RPMI8226 (cell line): ENCODE measurements around the gene TMEM185A.
"Not testable (repeated sequence)": the region's sequence is repeated elsewhere in the genome, so short reads cannot be mapped to it uniquely, and the experiment has no call there.

Experiments
- DNase-seq: peaks from one replicate; pipeline ENCODE4 v3.0.0-alpha.2; 2015

TMEM185A gene

DNA sequence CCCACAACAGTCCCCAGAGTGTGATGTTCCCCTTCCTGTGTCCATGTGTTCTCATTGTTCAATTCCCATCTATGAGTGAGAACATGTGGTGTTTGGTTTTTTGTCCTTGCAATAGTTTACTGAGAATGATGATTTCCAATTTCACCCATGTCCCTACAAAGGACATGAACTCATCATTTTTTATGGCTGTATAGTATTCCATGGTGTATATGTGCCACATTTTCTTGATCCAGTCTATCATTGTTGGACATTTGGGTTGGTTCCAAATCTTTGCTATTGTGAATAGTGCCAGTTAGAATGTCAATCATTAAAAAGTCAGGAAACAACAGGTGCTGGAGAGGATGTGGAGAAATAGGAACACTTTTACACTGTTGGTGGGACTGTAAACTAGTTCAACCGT is 11.9 kb downstream of the TMEM185A start:
- not testable (repeated sequence) for DNase-seq

DNA sequence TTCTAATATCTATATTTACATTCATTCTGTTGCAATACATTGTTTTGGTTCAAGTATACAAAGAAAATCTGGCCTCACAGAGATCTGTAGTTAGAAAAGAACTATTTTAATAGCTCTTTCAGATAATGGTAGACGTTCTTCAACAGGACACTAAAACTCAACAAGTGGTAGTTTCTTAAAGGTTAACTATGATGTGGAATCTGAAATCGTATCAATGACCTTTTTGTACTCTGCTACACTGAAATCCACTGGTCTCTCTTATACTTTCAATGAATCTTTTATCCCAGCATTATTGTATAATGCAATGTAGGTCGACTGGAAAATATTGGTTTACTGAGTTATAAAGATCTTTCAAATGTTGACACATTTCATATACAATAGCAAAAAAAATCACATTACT is 12.7 kb downstream of the TMEM185A start:
- DNase-seq = no peak

DNA sequence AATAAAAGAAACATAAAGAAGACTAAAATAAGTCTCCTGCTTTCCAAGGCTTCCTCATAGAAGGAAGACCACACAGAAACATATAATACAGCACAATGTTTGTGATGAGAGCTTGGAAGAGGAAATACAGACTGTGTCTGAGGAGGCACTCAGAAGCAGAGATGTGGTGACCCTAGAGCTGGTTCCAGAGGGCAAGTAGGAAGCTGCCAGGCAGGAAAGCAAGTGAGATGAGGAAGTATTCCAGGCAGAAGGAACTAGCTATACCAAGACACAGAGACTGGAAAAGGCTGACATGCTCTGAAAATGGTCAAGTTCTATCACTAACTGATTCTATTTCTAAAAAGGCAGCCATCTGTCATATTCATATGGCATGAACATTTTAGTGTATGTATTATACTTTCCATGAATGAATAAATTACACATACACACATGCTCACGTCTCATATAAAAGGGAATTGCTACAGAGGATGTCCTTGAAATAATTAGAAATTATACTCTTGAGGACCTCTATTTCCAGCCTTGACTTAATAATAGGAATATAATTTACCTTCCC is 19.9 kb downstream of the TMEM185A start:
- DNase-seq = no peak

DNA sequence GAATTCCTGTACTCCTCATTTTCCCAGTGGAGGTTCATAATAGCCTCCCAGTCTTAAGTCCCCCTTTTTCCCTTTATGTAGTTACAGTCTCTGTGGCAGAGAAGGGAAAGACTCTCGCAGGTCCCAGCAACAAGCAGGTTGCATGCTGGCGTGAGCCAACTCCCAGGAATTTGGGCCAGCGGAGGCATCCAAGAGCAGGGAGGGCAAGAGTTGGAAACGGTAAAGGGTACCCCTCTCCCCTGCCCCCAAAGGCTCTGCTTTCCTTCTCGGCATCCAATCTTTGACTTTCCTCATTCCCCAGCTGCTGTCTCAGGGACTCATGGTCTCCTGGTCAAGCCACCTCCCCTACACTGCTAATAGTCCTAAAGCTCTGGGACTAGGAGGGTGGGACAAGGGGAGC is 21.1 kb downstream of the TMEM185A start:
- DNase-seq = no peak

DNA sequence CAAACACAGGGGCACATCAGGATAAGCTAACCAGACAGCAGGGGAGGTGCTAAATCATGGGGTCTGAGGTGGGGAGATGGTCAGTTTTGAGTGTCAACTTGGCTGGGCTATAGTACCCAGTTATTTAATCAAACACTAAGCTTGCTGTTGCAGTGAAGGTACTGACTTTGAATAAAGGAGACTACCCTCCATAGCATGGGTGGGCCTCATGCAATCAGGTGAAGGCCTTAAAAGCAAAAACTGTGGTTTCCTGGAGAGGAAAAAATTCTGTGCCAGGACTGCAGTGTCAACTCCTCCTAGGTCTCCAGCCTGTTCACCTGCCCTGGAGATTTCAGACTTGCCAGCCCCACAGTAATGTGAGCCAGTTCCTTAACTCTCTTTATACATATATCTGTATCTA is 23.9 kb downstream of the TMEM185A start:
- DNase-seq = no peak

DNA sequence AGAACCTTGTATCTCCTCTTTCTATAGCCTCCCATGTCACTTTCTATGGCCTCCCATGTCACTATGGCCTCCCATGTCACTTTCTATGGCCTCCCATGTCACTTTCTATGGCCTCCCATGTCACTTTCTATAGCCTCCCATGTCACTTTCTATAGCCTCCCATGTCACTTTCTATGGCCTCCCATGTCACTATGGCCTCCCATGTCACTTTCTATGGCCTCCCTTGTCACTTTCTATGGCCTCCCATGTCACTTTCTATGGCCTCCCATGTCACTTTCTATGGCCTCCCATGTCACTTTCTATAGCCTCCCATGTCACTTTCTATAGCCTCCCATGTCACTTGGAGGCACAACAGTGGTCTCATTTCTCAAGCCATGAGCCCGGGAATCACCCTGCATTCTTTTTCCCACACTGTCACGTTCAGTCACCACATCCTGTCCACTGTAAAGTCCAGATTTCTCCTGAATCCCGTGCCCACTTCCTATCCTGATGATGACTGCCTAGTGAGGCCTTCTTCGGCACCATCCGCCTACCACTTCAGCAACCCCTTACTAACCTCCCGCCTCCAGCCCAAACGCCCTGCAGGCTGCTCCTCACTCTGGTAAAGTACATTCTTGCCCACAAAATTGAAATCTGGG is 26.2 kb downstream of the TMEM185A start:
- not testable (repeated sequence) for DNase-seq

DNA sequence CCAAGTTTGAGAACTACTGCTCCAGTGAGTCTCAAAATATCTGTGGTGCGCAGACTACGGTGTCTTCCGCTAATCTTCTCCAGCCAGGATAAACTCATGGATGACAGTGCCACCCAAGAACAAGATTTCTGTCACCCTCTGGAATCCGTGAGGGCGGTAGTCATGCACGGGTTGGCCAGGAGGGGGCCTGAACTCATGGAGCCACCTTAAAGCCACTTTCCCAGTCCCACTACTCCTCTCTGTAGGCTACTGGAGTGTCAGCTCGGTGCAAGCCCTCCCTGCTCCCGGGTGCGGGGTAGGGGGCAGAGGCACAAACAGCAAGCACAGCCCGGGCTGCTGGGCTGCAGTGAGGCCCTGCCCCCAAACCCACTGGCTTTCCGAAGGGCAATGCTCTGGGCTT is 33.0 kb downstream of the TMEM185A start:
- not testable (repeated sequence) for DNase-seq

DNA sequence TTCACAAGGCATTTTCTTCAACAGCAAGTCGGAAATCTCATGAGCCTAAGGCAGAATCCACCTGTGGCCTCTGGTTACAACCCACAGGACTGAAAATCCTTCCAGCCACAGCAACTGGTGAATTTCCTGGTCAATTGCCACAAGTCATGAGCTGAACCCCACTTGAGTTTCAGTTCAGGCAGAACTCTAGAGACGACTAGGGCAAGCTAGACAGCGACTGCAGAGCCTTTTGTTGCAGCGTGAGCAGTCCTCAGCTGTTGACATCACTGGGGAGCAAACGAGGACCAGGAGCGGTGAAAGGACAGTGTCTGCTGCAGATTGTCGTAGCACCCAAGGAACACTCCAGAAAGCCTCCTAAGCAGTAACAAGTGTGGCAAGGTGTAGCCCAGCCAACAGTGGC is 35.6 kb downstream of the TMEM185A start:
- not testable (repeated sequence) for DNase-seq

DNA sequence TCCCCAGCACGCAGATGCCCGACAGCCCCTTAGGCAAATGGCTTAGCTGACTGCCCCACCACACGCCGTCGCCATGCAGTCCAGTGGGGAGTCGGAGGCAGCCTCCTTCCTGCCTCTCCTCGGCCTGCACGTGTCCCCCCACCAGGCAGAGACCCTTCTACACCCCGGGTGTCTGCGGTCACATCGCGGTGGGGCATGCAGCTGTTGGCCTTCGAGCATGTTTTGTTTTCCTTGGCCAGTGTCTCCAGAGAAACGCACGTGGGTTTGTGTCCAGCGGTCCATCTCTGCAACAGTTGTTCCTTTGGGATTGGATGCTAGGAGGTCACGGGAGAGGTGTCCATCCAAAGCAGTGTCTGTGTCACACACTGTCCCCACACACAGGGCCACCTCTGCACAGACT is 36.4 kb downstream of the TMEM185A start, which contains the start of gene HSFX2:
HSFX2 (minus strand) TSS at position 101 of the 400 bp plus-strand sequence. CDS start 614 bp downstream, outside the sequence.
- not testable (repeated sequence) for DNase-seq

DNA sequence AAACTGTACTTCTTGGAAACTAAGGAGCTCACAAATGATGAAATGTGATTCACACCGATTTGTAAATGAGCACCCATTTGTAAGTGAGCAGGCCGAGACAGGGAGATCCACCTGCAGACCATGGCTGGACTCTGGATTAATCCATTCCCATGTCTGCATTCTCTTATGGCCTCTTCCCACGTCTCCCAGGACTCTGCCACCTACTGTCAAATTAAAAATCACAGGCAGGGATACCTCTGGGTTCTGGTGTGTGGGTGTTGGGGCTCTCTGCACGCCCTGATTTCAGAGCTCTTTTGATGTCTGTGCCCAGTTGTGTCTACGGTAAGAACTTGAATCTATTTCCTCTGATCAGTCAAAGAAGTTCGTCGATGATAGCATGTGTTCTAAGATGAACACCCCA is 40.6 kb downstream of the TMEM185A start:
- DNase-seq = not testable (repeated sequence)

DNA sequence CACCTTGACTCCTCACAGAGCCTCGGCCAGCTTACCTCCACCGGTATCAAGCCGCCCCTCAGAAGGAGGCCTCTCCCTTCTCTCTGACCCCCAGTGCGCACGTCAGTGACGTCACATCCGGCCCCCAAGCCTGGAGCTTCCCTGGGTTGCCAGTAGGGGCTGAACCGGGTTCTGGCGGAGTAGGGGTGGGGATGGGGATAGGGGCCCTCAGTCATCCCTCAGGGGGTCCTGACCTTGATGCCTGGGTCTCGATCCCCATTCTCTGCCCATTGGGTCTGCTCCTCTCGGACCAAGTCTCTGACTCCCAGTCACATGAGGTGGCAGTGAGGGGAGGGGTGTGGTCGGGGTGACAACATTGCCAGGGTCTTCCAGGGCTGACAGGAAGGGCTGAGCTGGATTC is 44.2 kb downstream of the TMEM185A start, which contains the start of gene MAGEA9B:
MAGEA9B (minus strand) TSS at position 101 of the 400 bp plus-strand sequence. CDS start 4,280 bp downstream, outside the sequence.
- DNase-seq = not testable (repeated sequence)

DNA sequence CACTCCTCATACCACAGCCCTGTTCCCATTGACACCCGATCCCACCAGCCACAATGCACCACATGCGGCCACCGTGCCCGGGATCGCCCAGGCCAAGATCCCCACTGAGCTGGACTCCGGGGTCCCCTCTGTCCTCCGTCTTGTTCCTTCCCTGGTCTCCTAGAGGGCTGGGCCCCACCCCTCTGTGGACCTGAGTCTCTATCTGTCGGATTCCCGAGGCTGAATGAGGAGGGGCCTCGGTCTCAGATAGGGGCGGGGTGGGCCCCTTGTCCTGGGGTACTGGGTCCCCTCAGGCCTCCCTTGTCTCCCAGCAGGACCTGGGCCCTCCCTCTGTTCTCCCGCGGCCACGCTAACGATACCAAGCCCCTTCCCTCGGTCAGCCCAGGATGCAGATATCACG is 46.0 kb downstream of the TMEM185A start:
- not testable (repeated sequence) for DNase-seq

DNA sequence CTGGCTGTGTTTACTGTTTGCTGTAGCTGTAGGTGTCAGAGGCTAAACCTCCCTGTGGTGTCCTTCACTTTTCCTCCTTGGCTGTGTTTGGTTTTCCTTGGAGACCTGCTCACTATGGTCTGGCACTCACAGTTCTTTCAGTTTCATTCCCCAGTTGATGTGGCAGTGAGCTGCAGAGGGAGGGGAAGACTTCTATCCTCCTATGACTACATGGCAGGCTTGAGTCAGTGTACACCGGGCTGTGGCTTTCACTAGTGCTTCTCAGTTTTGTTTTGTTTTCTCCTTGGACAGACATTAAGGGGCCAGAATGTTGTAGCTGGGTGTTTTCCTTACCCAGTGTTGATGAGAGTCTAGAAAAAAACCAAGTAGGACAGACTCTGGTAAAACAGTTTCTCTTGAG is 58.1 kb downstream of the TMEM185A start:
- DNase-seq = not testable (repeated sequence)

DNA sequence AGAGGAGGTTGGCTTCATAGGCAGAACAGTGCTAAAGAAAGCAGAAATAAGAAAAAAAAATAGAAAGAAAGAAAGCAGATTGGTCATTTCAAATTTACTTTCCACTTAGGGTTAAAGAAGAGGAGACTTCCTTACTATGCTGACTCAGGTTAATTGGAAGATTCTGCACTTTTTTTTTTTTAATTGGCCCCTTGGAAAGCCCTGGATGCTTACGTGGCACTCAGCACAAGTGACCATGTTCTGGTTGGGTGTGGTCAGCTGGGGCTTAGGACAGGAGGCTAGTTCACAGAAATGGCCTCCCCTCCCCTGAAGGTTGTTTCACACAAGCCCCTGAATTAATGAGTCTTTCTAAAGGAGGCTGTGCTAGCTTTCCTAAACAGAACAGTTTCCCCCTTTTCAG is 58.8 kb downstream of the TMEM185A start:
- DNase-seq = peak; percentile 2

DNA sequence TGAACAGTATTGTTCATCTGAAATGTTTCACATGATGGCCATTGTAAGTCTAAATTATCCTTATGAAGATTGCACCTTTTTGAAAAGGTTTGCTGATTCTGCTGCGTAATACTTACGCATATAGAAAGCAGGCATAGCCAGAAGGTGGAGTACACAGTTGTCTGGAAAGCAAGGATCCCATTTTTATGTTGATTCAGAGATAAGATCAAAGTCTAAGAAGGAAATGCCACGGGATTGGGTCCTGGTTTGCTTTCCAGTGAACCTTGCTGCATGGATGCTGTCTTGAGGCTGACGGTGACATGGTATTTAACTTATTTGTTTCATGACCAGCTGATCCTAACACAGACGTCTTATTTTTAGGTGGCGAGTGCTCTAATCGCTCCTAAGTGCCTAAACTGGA is 59.8 kb downstream of the TMEM185A start:
- DNase-seq = no peak

DNA sequence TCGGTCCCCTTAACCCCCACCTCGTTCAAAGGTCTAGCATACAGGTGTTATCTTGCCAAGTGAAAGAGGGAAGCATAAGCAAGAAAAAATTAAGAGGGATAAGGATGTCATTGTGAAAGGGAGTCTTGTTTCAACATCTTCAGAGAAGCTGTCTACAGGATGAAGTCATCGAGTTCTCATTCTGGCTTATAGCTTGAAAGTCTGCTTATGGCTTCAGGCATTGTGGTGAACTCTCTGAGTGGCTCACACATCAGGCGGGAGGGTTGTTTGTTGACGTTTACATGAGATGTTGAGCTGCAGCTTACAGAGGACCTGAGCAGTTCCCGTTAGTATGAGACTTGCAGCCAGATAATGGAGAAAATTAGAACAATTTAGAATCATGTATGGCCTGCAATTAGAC is 60.9 kb downstream of the TMEM185A start:
- no peak for DNase-seq

DNA sequence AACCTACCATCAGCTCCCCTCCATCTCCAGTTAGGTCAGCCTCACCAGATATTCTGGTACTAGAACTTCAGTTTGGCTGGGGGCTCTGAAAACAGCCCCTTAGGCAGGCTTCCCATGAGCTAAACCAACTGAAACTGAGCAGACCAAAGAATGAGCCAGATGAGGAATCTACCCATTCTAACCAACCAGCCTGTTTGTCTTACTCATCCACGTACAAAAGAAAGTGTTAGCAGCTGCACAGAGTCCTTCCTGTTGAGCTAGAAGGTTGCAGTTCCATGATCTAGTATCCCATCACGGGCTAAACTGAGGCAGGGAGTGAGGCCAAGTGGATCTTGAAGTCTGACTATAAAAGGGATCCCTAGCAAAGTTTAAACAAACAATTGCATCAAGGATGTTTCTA is 61.8 kb downstream of the TMEM185A start:
- no peak for DNase-seq

DNA sequence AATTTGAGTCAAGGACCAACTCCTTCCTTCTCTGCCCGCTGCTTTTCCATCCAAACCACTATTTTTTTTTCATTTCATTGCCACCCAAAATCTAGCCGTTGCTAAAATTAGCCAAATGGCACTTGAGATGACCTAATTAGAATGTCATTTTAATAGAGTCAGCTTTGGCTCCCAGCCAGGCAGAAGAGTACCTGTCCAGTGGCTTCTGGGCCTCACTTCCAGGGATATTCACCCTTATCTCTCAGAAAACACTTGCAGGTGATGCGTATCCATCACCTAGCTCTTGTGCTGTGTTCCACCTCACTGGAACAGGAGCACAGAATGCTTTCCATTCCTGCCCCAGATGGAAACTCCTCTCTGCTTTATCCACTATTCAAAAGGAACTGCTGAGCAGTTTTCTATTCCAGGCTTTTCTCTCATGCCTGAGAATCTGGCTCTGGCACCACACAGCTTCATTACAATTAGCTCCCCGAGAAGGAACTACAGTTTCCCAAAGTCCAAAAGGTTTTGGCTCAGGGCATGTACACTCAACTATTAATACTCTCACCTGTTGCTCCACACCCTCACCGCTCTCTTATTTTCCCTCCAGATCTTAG is 62.8 kb downstream of the TMEM185A start:
- DNase-seq = no peak

DNA sequence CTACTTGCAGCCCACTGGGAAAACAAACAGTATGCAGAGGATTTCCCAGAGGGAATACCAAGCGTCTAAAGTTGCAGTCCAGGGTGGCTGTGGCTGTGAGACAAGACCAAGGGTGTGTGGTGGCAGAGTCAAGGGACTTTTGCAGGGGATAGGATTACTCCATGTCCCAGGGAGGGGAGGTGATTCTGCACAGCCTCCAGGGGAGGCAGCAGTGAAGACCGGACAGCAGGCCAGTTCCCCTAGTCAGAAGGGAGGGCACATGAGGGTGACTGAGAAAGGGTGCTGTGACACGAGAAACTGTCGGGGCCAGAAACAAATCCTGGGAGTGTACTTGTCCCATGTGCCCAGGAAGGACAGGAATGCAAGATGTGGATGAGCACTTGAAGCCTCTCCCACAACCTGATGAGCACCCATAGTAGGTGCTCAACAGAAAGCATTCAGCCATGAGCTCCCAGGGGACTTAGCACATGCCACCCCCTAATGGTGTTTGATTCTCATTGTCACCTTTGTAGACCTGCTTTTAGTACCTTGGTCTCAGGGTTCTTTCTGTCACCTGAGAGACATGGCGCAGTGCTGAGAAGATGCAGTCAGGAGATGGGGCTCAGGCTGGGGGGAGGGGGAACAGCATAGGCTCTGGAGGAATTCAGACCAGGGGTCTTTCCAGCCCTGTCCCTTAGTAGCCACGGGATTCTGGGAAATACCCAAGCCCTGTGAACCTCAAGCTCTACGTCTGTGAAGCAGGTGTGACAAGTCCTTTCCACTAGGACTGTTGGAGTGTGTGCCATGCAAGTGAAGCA is 63.8 kb downstream of the TMEM185A start:
- no peak for DNase-seq

DNA sequence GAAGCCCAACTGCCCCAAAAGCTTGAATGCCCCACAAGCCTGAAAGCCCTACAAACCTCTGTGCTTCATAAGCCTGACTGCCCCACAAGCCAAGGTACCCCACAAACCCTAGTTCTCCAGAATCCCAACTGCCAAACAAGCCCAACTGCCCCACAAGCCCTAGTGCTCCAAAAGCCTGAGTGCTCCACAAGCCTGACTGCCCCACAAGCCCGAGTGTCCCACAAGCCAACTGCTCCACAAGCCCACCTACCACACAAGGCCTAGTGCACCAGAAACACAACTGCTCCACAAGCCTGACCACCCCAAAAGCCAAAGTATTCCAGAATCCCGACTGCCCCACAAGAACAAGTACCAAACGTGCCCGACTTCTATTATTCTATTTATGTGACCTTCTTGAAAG is 68.2 kb downstream of the TMEM185A start:
- DNase-seq = no peak

DNA sequence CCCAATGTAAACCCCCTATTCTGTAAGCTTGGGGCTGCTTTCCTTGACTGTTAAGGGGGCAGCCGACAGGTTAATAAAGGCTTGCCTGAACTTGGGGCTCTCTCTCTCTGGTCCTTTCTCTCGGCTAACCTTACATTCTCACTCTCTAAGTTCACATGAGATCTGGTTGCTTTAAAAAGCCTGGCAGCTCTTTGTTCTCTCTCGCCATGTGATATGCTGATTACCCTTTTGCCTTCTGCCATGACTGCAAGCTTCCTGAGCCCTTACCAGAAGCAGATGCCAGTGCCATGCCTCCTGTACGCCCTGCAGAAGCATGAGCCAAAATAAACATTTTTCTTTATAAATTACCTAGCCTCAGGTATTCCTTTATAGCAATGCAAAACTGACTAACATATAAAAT is 76.3 kb downstream of the TMEM185A start:
- DNase-seq = not testable (repeated sequence)

DNA sequence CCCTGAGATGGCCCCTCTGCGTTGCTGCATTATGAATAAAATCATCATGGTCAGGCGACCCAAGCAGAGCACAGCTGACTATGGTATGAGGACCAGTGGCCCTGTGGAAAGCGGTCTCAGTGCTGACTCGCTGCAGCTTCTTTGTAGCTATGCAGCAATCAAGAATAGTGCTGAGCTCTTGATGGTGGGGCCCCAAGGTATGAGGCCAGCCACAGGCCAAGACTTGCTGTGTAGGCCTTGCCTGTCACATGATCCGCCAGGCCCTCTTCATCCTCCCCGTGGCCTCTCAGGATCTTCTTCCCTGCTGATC is 79.7 kb downstream of the TMEM185A start:
- DNase-seq = not testable (repeated sequence)

DNA sequence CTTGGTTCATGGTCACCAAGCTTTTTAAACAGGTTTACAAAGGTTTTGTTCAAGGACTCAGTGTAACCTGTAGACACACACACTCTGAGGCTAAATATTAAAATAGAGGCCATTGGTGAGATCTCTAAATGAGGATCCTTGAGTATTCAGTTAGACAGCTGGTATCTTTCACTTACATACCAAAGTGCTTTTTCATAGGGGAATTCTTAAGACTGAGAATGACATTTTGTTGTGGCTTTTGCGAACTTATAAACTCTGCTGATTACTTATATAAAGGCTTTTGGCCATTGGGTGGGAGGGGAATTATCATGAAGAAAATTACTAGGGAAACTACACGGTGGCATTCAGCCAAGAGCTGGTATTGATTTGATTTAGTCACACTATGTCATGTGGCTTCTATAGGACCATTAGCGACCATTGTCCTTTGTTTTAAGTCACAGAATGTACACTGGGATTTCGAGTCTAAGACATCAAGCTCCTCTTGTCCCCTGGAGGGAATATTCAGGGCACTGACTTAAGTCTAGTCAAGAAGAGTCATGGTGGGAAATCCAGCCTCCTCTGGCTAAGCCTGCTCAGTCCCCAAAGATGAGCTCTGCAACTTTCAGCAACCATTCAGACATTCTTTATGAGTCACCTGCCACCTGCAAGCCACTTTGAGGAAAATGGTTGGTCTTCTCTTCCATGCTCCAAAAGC is 80.2 kb downstream of the TMEM185A start:
- DNase-seq = not testable (repeated sequence)
